ENCODE data around the gene CBFA2T3. TPM values are rescaled to one million over a fixed set of nuclear protein-coding genes. Genes with fewer than 3 reads are reported as not detected.

The CBFA2T3 gene
- total and polyA plus RNA-seq, 2 of the 13 experiments (the other 11 are each of a cell fraction or from before 2014, with no cell fraction given), result 0.05 TPM; not detected in 1

GRCh38 chr16:88922826-88923410 lies 54.1 kb downstream of the CBFA2T3 start:
- H2AFZ ChIP-seq (ENCODE audit: low read length), result no peak overlapping the region
- no peaks in the 10 kb centered on the region for H3K79me2 ChIP-seq (ENCODE audit: insufficient read depth, low read length)
- intact Hi-C loops (cut with micrococcal nuclease; ENCODE audit: unreplicated experiment) (no loop called here), in situ Hi-C loops (cut with HindIII; ENCODE audit: extremely low pct_ligation_motif_present, low pct_unique_long_range_greater_than_20kb) (no loop called here)
- WGBS (ENCODE audit: low lambda C conversion rate), result 32% methylated on average over 14 of the region's 22 CpGs
- H3K4me1 ChIP-seq (ENCODE audit: insufficient read depth, low read length), result peaks cover 51% of the 10 kb centered on the region
- no peaks in the 10 kb centered on the region for H3K9me3 ChIP-seq (ENCODE audit: low read length)
- no peak for DNase-seq (ENCODE audit: low spot score)
- H3K27me3 ChIP-seq (ENCODE audit: control insufficient read depth in 1 of 2, insufficient read depth in 2 of 2, low read length in 2 of 2), result peaks cover 47 to 94% of the 10 kb centered on the region in 2 experiments
- ChIA-PET CTCF (ENCODE audit: low intra/inter-chr PET ratio, low total read pairs) (no interaction called here), POLR2A (no interaction called here)
- peaks cover 3% of the 10 kb centered on the region; the same call in 1 of the 2 replicates for H4K20me1 ChIP-seq (ENCODE audit: insufficient read depth, low read length)
- H3K36me3 ChIP-seq (replicated peaks in 1 of 2; ENCODE audit: control insufficient read depth in 1 of 2, insufficient read depth in 2 of 2, low read length in 2 of 2), result no peaks in the 10 kb centered on the region
- ATAC-seq, result no peak
- H3K9ac ChIP-seq (ENCODE audit: insufficient read depth, low read depth, low read length), result no peak overlapping the region
- FAIRE-seq, result no peak
- H3K4me2 ChIP-seq (ENCODE audit: low read depth, low read length), result peak overlapping the region; percentile 3; the same call in 1 of the 2 replicates
- no TSS peak for BruUV-seq (replicated peaks)
- no peak overlapping the region for H3K27ac ChIP-seq (ENCODE audit: extremely low read length, insufficient read depth, low read length)
- no peak overlapping the region for H3K4me3 ChIP-seq (replicated peaks in 1 of 3; ENCODE audit: insufficient read depth in 1 of 3, low read depth in 2 of 3, low read length in 3 of 3)
- peak; percentile 93 for TF ChIP-seq EZH2 (conservative IDR thresholded peaks at IDR 0.05; ENCODE audit: low read depth, low read length)
- TF ChIP-seq CBFB (CRISPR knock-in tag; IDR thresholded peaks at IDR 0.05), result no peak
- TF ChIP-seq KLF6 (CRISPR knock-in tag; IDR thresholded peaks at IDR 0.05), result no peak
- peak; percentile 11; the same call in 1 of the 2 replicates for TF ChIP-seq ZNF768 (CRISPR knock-in tag; IDR thresholded peaks at IDR 0.05)

- DNase-seq (ENCODE audit: low spot score), result no peak
- peak; percentile 1; the same call in 1 of the 3 replicates for ATAC-seq
- Histone ChIP-seq H3K4me3 (replicated peaks in 1 of 3; ENCODE audit: insufficient read depth in 1 of 3, low read depth in 2 of 3, low read length in 3 of 3) (no peak overlapping the region), H4K20me1 (ENCODE audit: insufficient read depth, low read length) (peaks cover 3% of the 10 kb centered on the region; the same call in 1 of the 2 replicates), H3K9me3 (ENCODE audit: low read length) (no peaks in the 10 kb centered on the region), H3K9ac (ENCODE audit: insufficient read depth, low read depth, low read length) (no peak overlapping the region), H3K27me3 (ENCODE audit: control insufficient read depth in 1 of 2, insufficient read depth in 2 of 2, low read length in 2 of 2) (peaks cover 48 to 94% of the 10 kb centered on the region in 2 experiments), H3K27ac (ENCODE audit: extremely low read length, insufficient read depth, low read length) (no peak overlapping the region), H3K79me2 (ENCODE audit: insufficient read depth, low read length) (no peaks in the 10 kb centered on the region), H3K4me2 (ENCODE audit: low read depth, low read length) (peak overlapping the region; percentile 3; the same call in 1 of the 2 replicates), H2AFZ (ENCODE audit: low read length) (no peak overlapping the region), H3K4me1 (ENCODE audit: insufficient read depth, low read length) (peaks cover 44% of the 10 kb centered on the region), H3K36me3 (replicated peaks in 1 of 2; ENCODE audit: control insufficient read depth in 1 of 2, insufficient read depth in 2 of 2, low read length in 2 of 2) (no peaks in the 10 kb centered on the region)
- in situ Hi-C loops (cut with HindIII; ENCODE audit: extremely low pct_ligation_motif_present, low pct_unique_long_range_greater_than_20kb), result no loop called here
- BruUV-seq (replicated peaks), result no TSS peak
- FAIRE-seq, result no peak
- 11% methylated on average over 7 of the region's 26 CpGs for WGBS (ENCODE audit: low lambda C conversion rate)
- intact Hi-C loops (cut with micrococcal nuclease; ENCODE audit: unreplicated experiment), result no loop called here
- POLR2A ChIA-PET, result no interaction called here
- CTCF ChIA-PET (ENCODE audit: low intra/inter-chr PET ratio, low total read pairs), result no interaction called here
- TF ChIP-seq GPBP1L1 (CRISPR knock-in tag; IDR thresholded peaks at IDR 0.05), result no peak
- TF ChIP-seq HMGXB4 (CRISPR knock-in tag; IDR thresholded peaks at IDR 0.05; ENCODE audit: borderline replicate concordance in 1 of 2, low read depth in 1 of 2), result no peak
- TF ChIP-seq ZNF777 (CRISPR knock-in tag; IDR thresholded peaks at IDR 0.05), result peak; percentile 69
Measured at GRCh38 chr16:88922114-88922825, 54.7 kb downstream of the CBFA2T3 start.

All from HepG2 (cell line).